Panc1 (cell line): ENCODE data around the gene ASIC3. TPM values are rescaled to one million over a fixed set of nuclear protein-coding genes. Genes with fewer than 3 reads are reported as not detected.
A peak's percentile ranks its signal among the peaks of the same experiment; 100 is the strongest.

ENCODE experiments used
- ATAC-seq: fragments of 200-7000 bp; cut with Tn5 transposase; 2 replicates; pipeline ENCODE4 v1.9.1; 2020; ENCODE audit warnings: mild to moderate bottlenecking, moderate library complexity
- BruUV-seq: library from RNA; stranded (reverse); fragments of 400-500 nt; replicated peaks from 2 replicates; lab custom pipeline; 2021; lab: Mats Ljungman, UMichigan
- CTCF ChIA-PET: fragments of 300-600 bp; sonication (Branson Sonifier 250); formaldehyde crosslinking; loops from one replicate; lab custom pipeline; 2022; ENCODE audit warnings: antibody characterized with exemption; lab: Charles Lee
- POLR2A ChIA-PET: fragments of 300-600 bp; sonication (Branson Sonifier 250); formaldehyde crosslinking; loops from one replicate; lab custom pipeline; 2022; ENCODE audit warnings: antibody characterized with exemption; lab: Charles Lee
- DNase-seq: peaks from one replicate; pipeline ENCODE4 v3.0.0-alpha.2; 2010; ENCODE audit warnings: low read depth, low spot score
- H3K27ac ChIP-seq: 2 replicates; pipeline ENCODE4 v1.5.1; 2011; ENCODE audit warnings: mild to moderate bottlenecking, low read length, inconsistent platforms
- H3K27me3 ChIP-seq: fragments of 200-500 bp; sonication (Bioruptor generic); 2 replicates; pipeline ENCODE4 v1.6.0; 2014; ENCODE audit warnings: low read length, inconsistent platforms; ENCODE audit not compliant: control insufficient read depth, insufficient read depth
- H3K36me3 ChIP-seq: fragments of 200-500 bp; sonication (Bioruptor generic); 2 replicates; pipeline ENCODE4 v1.5.1; 2014; ENCODE audit warnings: inconsistent platforms, mild to moderate bottlenecking, low read length, moderate library complexity; ENCODE audit not compliant: control insufficient read depth, insufficient read depth
- H3K4me1 ChIP-seq: 2 replicates; pipeline ENCODE4 v1.5.1; 2011; ENCODE audit warnings: inconsistent platforms, mild to moderate bottlenecking, low read length, moderate library complexity; ENCODE audit not compliant: control insufficient read depth, insufficient read depth
- H3K4me3 ChIP-seq, 2 experiments: 2 replicates each; pipeline ENCODE4 v1.5.1; 2011 to 2012; ENCODE audit warnings: low read depth in 2 of 2, low read length in 2 of 2, mild to moderate bottlenecking in 2 of 2, inconsistent platforms in 1 of 2, moderate library complexity in 1 of 2
- H3K9me3 ChIP-seq: fragments of 200-500 bp; sonication (Bioruptor generic); 2 replicates; pipeline ENCODE4 v1.5.1; 2014; ENCODE audit warnings: low read depth, mild to moderate bottlenecking, inconsistent platforms, low read length, moderate library complexity; ENCODE audit not compliant: control insufficient read depth, insufficient read depth
- POLR2AphosphoS5 ChIP-seq: IDR thresholded peaks from 2 replicates; pipeline ENCODE4 v1.6.1; 2012; ENCODE audit warnings: mild to moderate bottlenecking, low read depth, low read length, moderate library complexity
- SIN3A ChIP-seq: IDR thresholded peaks from 2 replicates; pipeline ENCODE4 v1.6.1; 2012; ENCODE audit warnings: low read depth, mild to moderate bottlenecking, low read length, moderate library complexity, borderline replicate concordance; ENCODE audit not compliant: insufficient read depth
- TCF7L2 ChIP-seq: IDR thresholded peaks from 2 replicates; pipeline ENCODE4 v1.6.1; 2011; ENCODE audit warnings: mild to moderate bottlenecking, low read depth, low read length, inconsistent platforms
- in situ Hi-C: cut with HindIII; loops from 2 replicates; pipeline ENCODE4 v1.10.0; 2016; ENCODE audit warnings: low sequenced_read_pairs, low pct_unique_long_range_greater_than_20kb
- intact Hi-C: fragments of 100-400 bp; cut with micrococcal nuclease; formaldehyde crosslinking; loops from one replicate; pipeline ENCODE4 v1.10.0; 2022; ENCODE audit not compliant: unreplicated experiment
- total RNA-seq: library from RNA; stranded (reverse); gene quantifications from one replicate; pipeline ENCODE4 v1.2.1, GENCODE V29; 2021; ENCODE audit not compliant: unreplicated experiment
- TF ChIP-seq, protein P1 (sequence below), 2 experiments: IDR thresholded peaks; 2 replicates each; pipeline ENCODE4 v1.6.1; 2011 to 2012; ENCODE audit warnings: low read depth in 2 of 2, control low read depth in 1 of 2, low read length in 1 of 2, mild to moderate bottlenecking in 1 of 2, moderate library complexity in 1 of 2; ENCODE audit not compliant: insufficient read depth in 1 of 2
- TF ChIP-seq, protein P2 (sequence below): fragments of 450-650 bp; IDR thresholded peaks from 2 replicates; pipeline ENCODE4 v1.5.1; 2017; ENCODE audit warnings: mild to moderate bottlenecking

Gene ASIC3
- total RNA-seq, 1 experiment from 2014 or later, result 1.3 TPM

DNA sequence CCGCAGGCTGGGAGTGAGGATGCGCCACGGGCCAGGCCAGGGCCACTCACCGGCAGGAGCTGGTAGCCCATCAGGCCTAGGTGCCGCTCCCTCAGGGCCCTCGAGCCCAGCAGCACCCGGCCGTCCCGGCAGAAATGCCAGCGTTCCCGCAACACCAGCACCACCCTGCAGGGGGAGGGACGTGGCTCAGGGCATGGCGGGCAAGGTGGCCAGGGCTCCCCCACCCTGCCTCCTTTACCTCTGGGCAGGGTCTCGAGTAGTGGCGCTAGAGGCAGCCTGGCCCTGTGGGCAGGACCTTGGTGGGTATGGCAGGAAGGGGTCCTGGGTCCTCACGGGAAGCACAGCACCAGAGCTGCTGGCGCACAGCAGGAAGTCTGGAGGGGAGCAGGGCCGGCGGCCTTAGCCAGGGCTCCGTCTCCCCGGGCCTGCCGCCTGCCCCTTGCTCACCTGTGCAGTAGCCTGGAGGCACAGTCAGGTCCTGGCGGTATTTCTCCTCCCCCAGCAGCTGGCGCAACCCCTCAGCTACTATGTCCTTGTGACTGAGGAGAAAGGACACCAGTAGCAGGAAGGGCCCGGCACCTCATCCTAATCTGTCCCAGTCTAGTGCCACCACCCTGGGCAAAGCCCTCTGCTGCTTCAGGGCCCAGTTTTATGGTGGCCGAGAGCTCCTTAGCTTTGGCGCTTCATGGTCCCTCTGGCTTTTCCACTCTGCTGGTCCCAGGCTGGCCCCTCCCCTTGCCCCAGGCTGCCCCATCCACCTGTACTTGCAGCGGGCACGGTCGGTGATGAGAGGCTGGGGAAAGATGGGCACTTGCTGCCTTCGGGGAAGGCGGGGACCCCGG lies 28.8 kb downstream of the ASIC3 start:
- Histone ChIP-seq H3K36me3 (no peaks in the 10 kb centered on the region; the same call in 1 of the 2 replicates), H3K27ac (peak overlapping the region; percentile 91), H3K4me1 (peaks cover 44% of the 10 kb centered on the region), H3K27me3 (no peaks in the 10 kb centered on the region), H3K9me3 (no peaks in the 10 kb centered on the region), H3K4me3 (no peak overlapping the region)
- 0 out of 2 replicates have a peak, but pooled peaks have one; percentile 49 for TF ChIP-seq SIN3A
- TF ChIP-seq, protein P1, sequence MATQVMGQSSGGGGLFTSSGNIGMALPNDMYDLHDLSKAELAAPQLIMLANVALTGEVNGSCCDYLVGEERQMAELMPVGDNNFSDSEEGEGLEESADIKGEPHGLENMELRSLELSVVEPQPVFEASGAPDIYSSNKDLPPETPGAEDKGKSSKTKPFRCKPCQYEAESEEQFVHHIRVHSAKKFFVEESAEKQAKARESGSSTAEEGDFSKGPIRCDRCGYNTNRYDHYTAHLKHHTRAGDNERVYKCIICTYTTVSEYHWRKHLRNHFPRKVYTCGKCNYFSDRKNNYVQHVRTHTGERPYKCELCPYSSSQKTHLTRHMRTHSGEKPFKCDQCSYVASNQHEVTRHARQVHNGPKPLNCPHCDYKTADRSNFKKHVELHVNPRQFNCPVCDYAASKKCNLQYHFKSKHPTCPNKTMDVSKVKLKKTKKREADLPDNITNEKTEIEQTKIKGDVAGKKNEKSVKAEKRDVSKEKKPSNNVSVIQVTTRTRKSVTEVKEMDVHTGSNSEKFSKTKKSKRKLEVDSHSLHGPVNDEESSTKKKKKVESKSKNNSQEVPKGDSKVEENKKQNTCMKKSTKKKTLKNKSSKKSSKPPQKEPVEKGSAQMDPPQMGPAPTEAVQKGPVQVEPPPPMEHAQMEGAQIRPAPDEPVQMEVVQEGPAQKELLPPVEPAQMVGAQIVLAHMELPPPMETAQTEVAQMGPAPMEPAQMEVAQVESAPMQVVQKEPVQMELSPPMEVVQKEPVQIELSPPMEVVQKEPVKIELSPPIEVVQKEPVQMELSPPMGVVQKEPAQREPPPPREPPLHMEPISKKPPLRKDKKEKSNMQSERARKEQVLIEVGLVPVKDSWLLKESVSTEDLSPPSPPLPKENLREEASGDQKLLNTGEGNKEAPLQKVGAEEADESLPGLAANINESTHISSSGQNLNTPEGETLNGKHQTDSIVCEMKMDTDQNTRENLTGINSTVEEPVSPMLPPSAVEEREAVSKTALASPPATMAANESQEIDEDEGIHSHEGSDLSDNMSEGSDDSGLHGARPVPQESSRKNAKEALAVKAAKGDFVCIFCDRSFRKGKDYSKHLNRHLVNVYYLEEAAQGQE (IDR thresholded peaks at IDR 0.05; ENCODE audit: insufficient read depth in 1 of 2, low read depth in 2 of 2, low read length in 1 of 2), result no peak
- peak; percentile 14; the same call in 1 of the 2 replicates for TF ChIP-seq TCF7L2
- TF ChIP-seq POLR2AphosphoS5, result peak; percentile 71; the same call in 1 of the 2 replicates
- DNase-seq (no peak), ATAC-seq (peak; percentile 52)
- CTCF ChIA-PET, result interaction anchor here (0.6 to 1.4 kb wide), 3 partner anchors 14 to 33 kb away, joined by 3 read pairs; no protein-coding TSS in a partner anchor
- intact Hi-C loops, result loop anchor here (5.0 kb wide), 1 partner anchor 35 kb away; no protein-coding TSS in a partner anchor
- POLR2A ChIA-PET, result interaction anchor here (1.0 kb wide), 1 partner anchor 16 kb away, joined by 8 read pairs; no protein-coding TSS in a partner anchor
- BruUV-seq, result no TSS peak
- in situ Hi-C loops, result no loop called here

DNA sequence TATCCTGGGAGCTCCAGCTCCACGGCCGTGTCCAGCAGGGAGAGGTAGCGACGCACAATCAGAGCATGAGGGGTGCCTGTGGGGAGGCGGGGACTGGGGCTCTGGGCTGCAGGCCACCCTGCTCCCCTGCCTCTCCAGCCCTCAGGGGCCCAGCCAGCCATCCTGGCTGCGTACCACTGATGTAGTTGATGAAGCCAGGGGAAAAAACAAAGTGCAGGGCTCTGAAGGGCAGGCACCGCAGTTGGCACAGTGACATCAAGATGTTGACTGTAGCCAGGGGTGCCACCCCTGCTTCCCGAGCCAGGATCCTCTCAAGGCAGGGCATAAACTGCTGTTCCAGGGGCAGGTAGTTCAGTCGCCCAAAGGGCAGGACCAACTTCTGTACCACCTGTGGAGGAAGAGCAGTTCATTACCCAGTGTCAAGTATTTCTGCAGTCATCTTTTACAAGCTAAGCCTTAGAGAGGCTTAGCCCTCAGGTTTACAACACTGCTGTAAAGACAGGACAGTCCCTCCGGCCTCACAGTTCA lies 29.4 kb downstream of the ASIC3 start:
- no peak overlapping the region for H3K4me3 ChIP-seq
- no peaks in the 10 kb centered on the region; the same call in 1 of the 2 replicates for H3K36me3 ChIP-seq
- H3K27me3 ChIP-seq, result no peaks in the 10 kb centered on the region
- DNase-seq (no peak), ATAC-seq (peak; percentile 0; the same call in 1 of the 2 replicates)
- intact Hi-C loops (loop anchor here (5.0 kb wide), 1 partner anchor 35 kb away; no protein-coding TSS in a partner anchor), in situ Hi-C loops (no loop called here)
- POLR2A ChIA-PET, result no interaction called here
- BruUV-seq, result no TSS peak
- peak overlapping the region; percentile 91 for H3K27ac ChIP-seq
- CTCF ChIA-PET, result interaction anchor here (1.4 kb wide), 1 partner anchor 33 kb away, joined by 3 read pairs; no protein-coding TSS in a partner anchor
- no peaks in the 10 kb centered on the region for H3K9me3 ChIP-seq
- peaks cover 44% of the 10 kb centered on the region for H3K4me1 ChIP-seq
- TF ChIP-seq, protein P1 (IDR thresholded peaks at IDR 0.05; ENCODE audit: insufficient read depth in 1 of 2, low read depth in 2 of 2, low read length in 1 of 2), result no peak
- TF ChIP-seq, protein P2, sequence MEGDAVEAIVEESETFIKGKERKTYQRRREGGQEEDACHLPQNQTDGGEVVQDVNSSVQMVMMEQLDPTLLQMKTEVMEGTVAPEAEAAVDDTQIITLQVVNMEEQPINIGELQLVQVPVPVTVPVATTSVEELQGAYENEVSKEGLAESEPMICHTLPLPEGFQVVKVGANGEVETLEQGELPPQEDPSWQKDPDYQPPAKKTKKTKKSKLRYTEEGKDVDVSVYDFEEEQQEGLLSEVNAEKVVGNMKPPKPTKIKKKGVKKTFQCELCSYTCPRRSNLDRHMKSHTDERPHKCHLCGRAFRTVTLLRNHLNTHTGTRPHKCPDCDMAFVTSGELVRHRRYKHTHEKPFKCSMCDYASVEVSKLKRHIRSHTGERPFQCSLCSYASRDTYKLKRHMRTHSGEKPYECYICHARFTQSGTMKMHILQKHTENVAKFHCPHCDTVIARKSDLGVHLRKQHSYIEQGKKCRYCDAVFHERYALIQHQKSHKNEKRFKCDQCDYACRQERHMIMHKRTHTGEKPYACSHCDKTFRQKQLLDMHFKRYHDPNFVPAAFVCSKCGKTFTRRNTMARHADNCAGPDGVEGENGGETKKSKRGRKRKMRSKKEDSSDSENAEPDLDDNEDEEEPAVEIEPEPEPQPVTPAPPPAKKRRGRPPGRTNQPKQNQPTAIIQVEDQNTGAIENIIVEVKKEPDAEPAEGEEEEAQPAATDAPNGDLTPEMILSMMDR, result no peak
- TF ChIP-seq TCF7L2 (no peak), SIN3A (no peak), POLR2AphosphoS5 (no peak; the same call in 1 of the 2 replicates)
